Upper lobe of right lung (tissue), 1 donor: ENCODE results near the gene ADIG. TPM values are rescaled to one million over a fixed set of nuclear protein-coding genes. Genes with fewer than 3 reads are reported as not detected.

ENCODE experiments used
- ATAC-seq: fragments of 200-7000 bp; cut with Tn5 transposase; one replicate; pipeline ENCODE4 v1.9.1; 2020; ENCODE audit warnings: mild to moderate bottlenecking, moderate library complexity
- DNase-seq: peaks from one replicate; pipeline ENCODE4 v3.0.0-alpha.2; 2020
- H3K27ac ChIP-seq: fragments of 200-600 bp; one replicate; pipeline ENCODE4 v1.8.0; 2022
- H3K27me3 ChIP-seq: fragments of 200-600 bp; one replicate; pipeline ENCODE4 v1.8.0; 2022; ENCODE audit warnings: mild to moderate bottlenecking
- H3K36me3 ChIP-seq: fragments of 200-600 bp; one replicate; pipeline ENCODE4 v1.8.0; 2022
- H3K4me1 ChIP-seq: fragments of 200-600 bp; one replicate; pipeline ENCODE4 v1.8.0; 2022
- H3K4me3 ChIP-seq: fragments of 200-600 bp; one replicate; pipeline ENCODE4 v1.8.0; 2022; ENCODE audit warnings: mild to moderate bottlenecking
- H3K9me3 ChIP-seq: fragments of 200-600 bp; one replicate; pipeline ENCODE4 v1.8.0; 2022
- intact Hi-C: fragments of 100-400 bp; cut with DNase I; formaldehyde crosslinking; loops from one replicate; pipeline ENCODE4 v1.11.0; 2022
- total RNA-seq: library from RNA; stranded (reverse); fragmentation: NEBNext Ultra II Directional; extraction: Animal tissue kit (Norgen Biotek cat#: 25700); gene quantifications from one replicate; pipeline ENCODE4 v1.2.1, GENCODE V29; 2021
- TF ChIP-seq, protein P1 (sequence below): fragments of 200-600 bp; IDR thresholded peaks from one replicate; pipeline ENCODE4 v1.8.0; 2022; ENCODE audit warnings: antibody characterized with exemption
- donor health status: DM: no; HTN: yes; CAD: no; lungs with severe emphysema.

ADIG gene
- total RNA-seq, 1 donor from 2014 or later = not detected

- H3K27me3 ChIP-seq = no peaks in the 10 kb centered on the region
- TF ChIP-seq, protein P1, sequence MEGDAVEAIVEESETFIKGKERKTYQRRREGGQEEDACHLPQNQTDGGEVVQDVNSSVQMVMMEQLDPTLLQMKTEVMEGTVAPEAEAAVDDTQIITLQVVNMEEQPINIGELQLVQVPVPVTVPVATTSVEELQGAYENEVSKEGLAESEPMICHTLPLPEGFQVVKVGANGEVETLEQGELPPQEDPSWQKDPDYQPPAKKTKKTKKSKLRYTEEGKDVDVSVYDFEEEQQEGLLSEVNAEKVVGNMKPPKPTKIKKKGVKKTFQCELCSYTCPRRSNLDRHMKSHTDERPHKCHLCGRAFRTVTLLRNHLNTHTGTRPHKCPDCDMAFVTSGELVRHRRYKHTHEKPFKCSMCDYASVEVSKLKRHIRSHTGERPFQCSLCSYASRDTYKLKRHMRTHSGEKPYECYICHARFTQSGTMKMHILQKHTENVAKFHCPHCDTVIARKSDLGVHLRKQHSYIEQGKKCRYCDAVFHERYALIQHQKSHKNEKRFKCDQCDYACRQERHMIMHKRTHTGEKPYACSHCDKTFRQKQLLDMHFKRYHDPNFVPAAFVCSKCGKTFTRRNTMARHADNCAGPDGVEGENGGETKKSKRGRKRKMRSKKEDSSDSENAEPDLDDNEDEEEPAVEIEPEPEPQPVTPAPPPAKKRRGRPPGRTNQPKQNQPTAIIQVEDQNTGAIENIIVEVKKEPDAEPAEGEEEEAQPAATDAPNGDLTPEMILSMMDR = no peak
- no peak overlapping the region for H3K27ac ChIP-seq
- no peaks in the 10 kb centered on the region for H3K4me1 ChIP-seq
- H3K4me3 ChIP-seq = no peak overlapping the region
- H3K9me3 ChIP-seq = no peaks in the 10 kb centered on the region
- ATAC-seq (no peak), DNase-seq (no peak)
- no peaks in the 10 kb centered on the region for H3K36me3 ChIP-seq
- intact Hi-C loops = no loop called here
Observed at GRCh38 chr20:38623061-38623460, 42.1 kb downstream of the ADIG start.

DNA sequence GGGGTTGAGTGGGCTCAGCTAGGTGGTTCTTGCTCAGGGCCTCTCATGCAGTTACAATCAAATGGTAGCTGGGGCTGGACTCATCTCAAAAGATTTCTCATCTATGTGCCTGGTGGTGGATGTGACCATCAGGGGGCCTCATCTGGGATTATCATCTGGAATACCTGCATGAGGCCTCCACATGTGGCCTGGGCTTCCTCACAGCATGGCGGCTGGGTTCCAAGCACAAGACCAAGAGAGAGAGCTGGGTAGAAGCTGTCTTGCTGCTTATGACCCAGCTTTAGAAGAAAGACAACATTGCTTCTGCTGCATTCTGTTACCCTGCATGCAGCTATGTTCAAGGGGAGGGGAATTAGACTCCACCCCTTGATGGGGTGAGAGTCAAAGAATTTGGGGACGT, 43.1 kb downstream of the ADIG start:
- DNase-seq = no peak
- H3K36me3 ChIP-seq = no peaks in the 10 kb centered on the region
- H3K9me3 ChIP-seq = no peaks in the 10 kb centered on the region
- TF ChIP-seq, protein P1 = no peak
- no peaks in the 10 kb centered on the region for H3K27me3 ChIP-seq
- no peak overlapping the region for H3K27ac ChIP-seq
- no peak for ATAC-seq
- intact Hi-C loops = no loop called here
- no peaks in the 10 kb centered on the region for H3K4me1 ChIP-seq
- no peak overlapping the region for H3K4me3 ChIP-seq

GRCh38 chr20:38625896-38626295, 44.9 kb downstream of the ADIG start:
- ATAC-seq = no peak
- H3K9me3 ChIP-seq = no peaks in the 10 kb centered on the region

DNA sequence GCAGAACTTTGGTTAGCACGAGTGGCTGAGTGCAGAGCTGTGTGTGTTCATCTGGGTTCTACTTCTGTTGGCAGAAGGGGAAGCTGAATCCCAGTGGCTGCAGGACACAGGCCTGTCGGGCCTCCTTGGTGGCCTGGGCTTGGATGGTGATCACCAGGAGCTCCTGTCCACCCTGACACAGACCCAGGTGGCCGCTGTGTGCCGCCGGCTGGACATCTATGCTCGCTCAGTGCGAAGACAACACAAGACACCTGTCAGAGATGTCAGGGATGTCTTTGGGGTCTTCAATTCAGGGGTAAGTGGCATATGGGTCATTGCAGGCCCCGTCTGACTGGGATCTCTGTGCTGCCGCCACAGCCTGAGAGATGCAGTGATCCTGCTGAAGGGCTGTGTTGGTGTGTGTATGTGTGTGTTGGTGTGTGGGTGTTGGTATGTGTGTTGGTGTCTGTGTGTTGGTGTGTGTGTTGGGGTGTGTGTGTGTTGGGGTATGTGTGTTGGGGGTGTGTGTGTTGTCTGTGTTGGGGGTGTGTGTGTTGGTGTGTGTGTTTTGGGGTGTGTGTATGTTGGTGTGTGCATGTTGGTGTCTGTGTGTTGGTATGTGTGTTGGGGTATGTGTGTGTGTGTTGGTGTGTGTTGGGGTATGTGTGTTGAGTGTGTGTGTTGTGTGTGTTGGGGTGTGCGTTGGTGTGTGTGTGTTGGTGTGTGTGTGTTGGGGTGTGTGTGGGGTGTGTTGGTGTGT, 46.1 kb downstream of the ADIG start:
- TF ChIP-seq, protein P1 = no peak
- no peaks in the 10 kb centered on the region for H3K9me3 ChIP-seq
- no peaks in the 10 kb centered on the region for H3K4me1 ChIP-seq
- no peaks in the 10 kb centered on the region for H3K27me3 ChIP-seq
- no peaks in the 10 kb centered on the region for H3K36me3 ChIP-seq
- DNase-seq = no peak
- intact Hi-C loops = no loop called here
- no peak overlapping the region for H3K4me3 ChIP-seq
- no peak overlapping the region for H3K27ac ChIP-seq
- no peak for ATAC-seq

More at GRCh38 chr20:38625896-38626295, 44.9 kb downstream of the ADIG start:
- TF ChIP-seq, protein P1 = no peak
- Histone ChIP-seq H3K36me3 (no peaks in the 10 kb centered on the region), H3K4me1 (no peaks in the 10 kb centered on the region), H3K4me3 (no peak overlapping the region), H3K27ac (no peak overlapping the region), H3K27me3 (no peaks in the 10 kb centered on the region)
- DNase-seq = no peak
- intact Hi-C loops = no loop called here

DNA sequence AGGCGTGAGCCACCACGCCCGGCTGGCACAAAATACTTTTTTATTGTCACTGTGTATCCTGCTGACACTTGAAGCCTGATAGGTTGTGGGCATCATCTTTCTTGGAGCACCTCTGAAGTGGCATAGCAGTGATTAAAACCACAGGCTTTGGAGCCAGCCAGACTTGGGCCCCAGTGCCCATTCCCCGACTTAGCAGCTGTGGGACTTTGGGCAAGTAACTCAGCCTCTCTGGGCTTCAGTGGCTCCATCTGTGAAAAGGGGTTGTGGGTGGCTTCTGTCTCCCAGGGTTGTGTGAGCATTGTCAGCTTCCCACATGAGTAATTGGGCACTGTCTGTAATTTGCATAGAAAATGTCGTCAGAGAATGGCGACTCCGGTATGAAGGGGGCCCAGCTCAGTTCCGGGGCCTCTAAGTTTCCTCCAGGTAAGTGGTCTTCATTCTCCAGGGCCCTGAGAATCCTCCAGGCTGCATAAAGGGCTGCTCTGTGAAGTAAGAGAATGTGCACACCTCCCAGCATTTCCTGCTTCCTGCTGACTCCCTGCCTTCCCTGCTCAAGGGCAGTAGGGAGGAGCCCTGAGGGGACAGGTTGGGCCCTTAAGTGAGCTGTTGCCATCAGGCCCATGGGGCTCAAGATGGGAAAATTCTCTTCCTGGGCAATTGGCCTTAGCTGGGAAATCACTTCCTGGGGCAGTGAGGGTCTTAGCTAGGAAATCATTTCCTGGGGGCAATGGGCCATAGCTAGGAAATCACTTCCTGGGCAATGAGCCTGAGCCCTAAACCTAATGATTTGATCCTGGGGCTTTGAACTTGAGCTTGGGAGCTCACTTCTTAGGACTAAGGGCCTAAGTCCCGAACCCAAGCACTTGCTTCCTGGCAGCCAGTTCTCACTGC, 47.8 kb downstream of the ADIG start:
- TF ChIP-seq, protein P1 = no peak
- H3K9me3 ChIP-seq = no peaks in the 10 kb centered on the region
- no peak overlapping the region for H3K27ac ChIP-seq
- no peaks in the 10 kb centered on the region for H3K4me1 ChIP-seq
- ATAC-seq (no peak), DNase-seq (no peak)
- H3K27me3 ChIP-seq = peaks cover under 1% of the 10 kb centered on the region
- H3K4me3 ChIP-seq = no peak overlapping the region
- intact Hi-C loops = no loop called here
- no peaks in the 10 kb centered on the region for H3K36me3 ChIP-seq
